Liver (tissue), 9 donors: ENCODE measurements around the gene L3HYPDH. TPM values are rescaled to one million over a fixed set of nuclear protein-coding genes. Genes with fewer than 3 reads are reported as not detected.

ENCODE experiments used
- DNase-seq: peaks from one replicate; pipeline ENCODE4 v3.0.0-alpha.2; 2017; ENCODE audit warnings: low spot score
- H3K27ac ChIP-seq, 2 donors: one replicate each; pipeline ENCODE4 v1.7.0; 2013; ENCODE audit warnings: inconsistent platforms in 2 of 2, low read length in 2 of 2, control low read depth in 1 of 2, low read depth in 1 of 2, mild to moderate bottlenecking in 1 of 2
- H3K27me3 ChIP-seq, 4 donors: one replicate each; pipeline versions ENCODE4 v1.6.1 to v1.7.0; 2013; ENCODE audit warnings: low read length in 3 of 4, inconsistent platforms in 1 of 4, mild to moderate bottlenecking in 1 of 4, moderate library complexity in 1 of 4; ENCODE audit not compliant: control insufficient read depth in 4 of 4, insufficient read depth in 4 of 4
- H3K36me3 ChIP-seq, 4 donors: one replicate each; pipeline versions ENCODE4 v1.6.1 to v1.7.0; 2013; ENCODE audit warnings: low read length in 3 of 4, mild to moderate bottlenecking in 3 of 4, low read depth in 1 of 4, moderate library complexity in 1 of 4; ENCODE audit not compliant: control insufficient read depth in 4 of 4, insufficient read depth in 3 of 4
- H3K4me1 ChIP-seq, 4 donors: one replicate each; pipeline versions ENCODE4 v1.6.1 to v1.7.0; 2013; ENCODE audit warnings: low read length in 3 of 4, mild to moderate bottlenecking in 3 of 4, moderate library complexity in 1 of 4; ENCODE audit not compliant: control insufficient read depth in 4 of 4, insufficient read depth in 4 of 4
- H3K4me3 ChIP-seq, 3 donors: one replicate each; pipeline versions ENCODE4 v1.6.1 to v1.7.0; 2013; ENCODE audit warnings: low read length in 3 of 3, control low read depth in 1 of 3, low read depth in 1 of 3, mild to moderate bottlenecking in 1 of 3
- H3K9ac ChIP-seq, 2 donors: one replicate each; pipeline ENCODE4 v1.7.0; 2013; ENCODE audit warnings: low read length in 2 of 2, mild to moderate bottlenecking in 2 of 2, moderate library complexity in 2 of 2, control low read depth in 1 of 2, low read depth in 1 of 2
- H3K9me3 ChIP-seq, 4 donors: one replicate each; pipeline versions ENCODE4 v1.6.1 to v1.7.0; 2013; ENCODE audit warnings: low read length in 3 of 4; ENCODE audit not compliant: control insufficient read depth in 4 of 4
- EGR1 ChIP-seq, 2 donors: IDR thresholded peaks; 2 replicates each; pipeline ENCODE4 v1.6.1; 2016 to 2018; ENCODE audit warnings: antibody characterized with exemption in 2 of 2, low read depth in 2 of 2
- FOXA1 ChIP-seq: IDR thresholded peaks from 2 replicates; pipeline ENCODE4 v1.6.1; 2016; ENCODE audit warnings: antibody characterized with exemption
- FOXA2 ChIP-seq: IDR thresholded peaks from 2 replicates; pipeline ENCODE4 v1.6.1; 2016; ENCODE audit warnings: antibody characterized with exemption
- GABPA ChIP-seq, 2 donors: IDR thresholded peaks in 1 of 2; conservative IDR thresholded peaks in 1 of 2; 2 replicates each; pipeline ENCODE4 v1.6.1; 2016; ENCODE audit warnings: antibody characterized with exemption in 2 of 2, mild to moderate bottlenecking in 1 of 2, moderate library complexity in 1 of 2
- HNF4A ChIP-seq, 2 donors: conservative IDR thresholded peaks; 2 replicates each; pipeline ENCODE4 v1.6.1; 2016; ENCODE audit warnings: antibody characterized with exemption in 2 of 2, mild to moderate bottlenecking in 2 of 2
- JUND ChIP-seq, 2 donors: IDR thresholded peaks; 2 replicates each; pipeline ENCODE4 v1.6.1; 2016; ENCODE audit warnings: antibody characterized with exemption in 2 of 2
- NR2F2 ChIP-seq: IDR thresholded peaks from 2 replicates; pipeline ENCODE4 v1.6.1; 2016; ENCODE audit warnings: antibody characterized with exemption
- RAD21 ChIP-seq, 2 donors: IDR thresholded peaks; 2 replicates each; pipeline ENCODE4 v1.6.1; 2016; ENCODE audit warnings: antibody characterized with exemption in 2 of 2, mild to moderate bottlenecking in 2 of 2
- RXRA ChIP-seq, 2 donors: IDR thresholded peaks; 2 replicates each; pipeline ENCODE4 v1.6.1; 2017 to 2018; ENCODE audit warnings: antibody characterized with exemption in 2 of 2, mild to moderate bottlenecking in 1 of 2
- SP1 ChIP-seq: IDR thresholded peaks from 2 replicates; pipeline ENCODE4 v1.6.1; 2018; ENCODE audit warnings: antibody characterized with exemption, mild to moderate bottlenecking
- TAF1 ChIP-seq: conservative IDR thresholded peaks from 2 replicates; pipeline ENCODE4 v1.6.1; 2016; ENCODE audit warnings: antibody characterized with exemption, mild to moderate bottlenecking
- YY1 ChIP-seq: IDR thresholded peaks from 2 replicates; pipeline ENCODE4 v1.6.1; 2016; ENCODE audit warnings: antibody characterized with exemption, mild to moderate bottlenecking
- WGBS: extraction: QIAGEN DNeasy Blood & Tissue Kit; methylation state at CpG from one replicate; pipeline ENCODE4 v1.1.7; 2013; 5-methylcytosine and 5-hydroxymethylcytosine counted together
- polyA plus RNA-seq, 2 donors: library from polyadenylated mRNA; stranded (reverse) in 1 of 2; unstranded in 1 of 2; fragments of 200-250 nt in 1 of 2; fragments of >200 nt in 1 of 2; fragmentation: Nextera tagmentation in 1 of 2; extraction: Ambion mirVana in 1 of 2; gene quantifications; one replicate each; pipeline versions ENCODE4 v1.2.1 to v1.2.3, GENCODE V29; 2013 to 2015
- total RNA-seq, 2 donors: library from RNA; depleted of rRNA; stranded (reverse); fragments of >200 nt; gene quantifications; one replicate each; pipeline ENCODE4 v1.2.3, GENCODE V29; 2014
- TF ChIP-seq, protein P1 (sequence below): IDR thresholded peaks from 2 replicates; pipeline ENCODE4 v1.6.1; 2016; ENCODE audit warnings: antibody characterized with exemption
- TF ChIP-seq, protein P2 (sequence below): IDR thresholded peaks from 2 replicates; pipeline ENCODE4 v1.6.1; 2016; ENCODE audit warnings: antibody characterized with exemption, mild to moderate bottlenecking
- TF ChIP-seq, protein P3 (sequence below): IDR thresholded peaks from 2 replicates; pipeline ENCODE4 v1.6.1; 2016; ENCODE audit warnings: antibody characterized with exemption
- TF ChIP-seq, protein P4 (sequence below): IDR thresholded peaks from 2 replicates; pipeline ENCODE4 v1.6.1; 2016; ENCODE audit warnings: antibody characterized with exemption
- TF ChIP-seq, protein P5 (sequence below): fragments of 150-350 bp; IDR thresholded peaks from 2 replicates; pipeline ENCODE4 v1.5.1; 2017; ENCODE audit warnings: improper control_type of control experiment, low read depth, low read length; ENCODE audit not compliant: missing input control
- donor health status: healthy.
- donor health status: healthy.
- donor health status: healthy.
- donor health status: healthy.
- donor health status: healthy.

Gene L3HYPDH
- total and polyA plus RNA-seq, 4 donors = 9.3 to 36.3 (median 28.2) TPM

DNA sequence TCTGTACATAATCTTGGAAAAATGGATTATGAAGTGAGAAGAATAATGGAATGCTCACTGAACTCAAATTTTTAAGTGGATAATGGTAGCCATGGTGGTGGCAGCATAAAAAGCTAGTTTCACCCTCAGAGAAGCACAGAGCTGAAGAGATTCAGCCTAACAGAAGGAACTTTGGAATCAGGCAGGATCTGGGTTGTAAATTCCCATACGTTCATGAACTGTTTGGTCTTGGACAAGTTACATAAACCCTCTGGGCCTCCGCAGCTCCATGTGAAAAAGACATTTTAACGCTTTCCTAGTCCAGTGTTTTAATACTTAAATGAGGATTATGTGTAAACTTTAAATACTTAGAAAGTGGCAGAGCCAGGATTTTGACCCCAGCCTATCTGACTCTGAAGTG is 26.8 kb upstream of the L3HYPDH start:
- H3K36me3 ChIP-seq = no peaks in the 10 kb centered on the region
- no peaks in the 10 kb centered on the region for H3K9me3 ChIP-seq
- no peak overlapping the region for H3K27ac ChIP-seq
- TF ChIP-seq, protein P1, sequence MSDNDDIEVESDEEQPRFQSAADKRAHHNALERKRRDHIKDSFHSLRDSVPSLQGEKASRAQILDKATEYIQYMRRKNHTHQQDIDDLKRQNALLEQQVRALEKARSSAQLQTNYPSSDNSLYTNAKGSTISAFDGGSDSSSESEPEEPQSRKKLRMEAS = no peak
- TF ChIP-seq HNF4A (conservative IDR thresholded peaks at IDR 0.05) (no peak), GABPA (IDR thresholded peaks at IDR 0.05 in 1 of 2, conservative IDR thresholded peaks at IDR 0.05 in 1 of 2) (no peak), FOXA1 (no peak), NR2F2 (no peak), JUND (IDR thresholded peaks at IDR 0.05) (no peak), RAD21 (IDR thresholded peaks at IDR 0.05) (no peak), TAF1 (no peak), YY1 (no peak)
- TF ChIP-seq, protein P2, sequence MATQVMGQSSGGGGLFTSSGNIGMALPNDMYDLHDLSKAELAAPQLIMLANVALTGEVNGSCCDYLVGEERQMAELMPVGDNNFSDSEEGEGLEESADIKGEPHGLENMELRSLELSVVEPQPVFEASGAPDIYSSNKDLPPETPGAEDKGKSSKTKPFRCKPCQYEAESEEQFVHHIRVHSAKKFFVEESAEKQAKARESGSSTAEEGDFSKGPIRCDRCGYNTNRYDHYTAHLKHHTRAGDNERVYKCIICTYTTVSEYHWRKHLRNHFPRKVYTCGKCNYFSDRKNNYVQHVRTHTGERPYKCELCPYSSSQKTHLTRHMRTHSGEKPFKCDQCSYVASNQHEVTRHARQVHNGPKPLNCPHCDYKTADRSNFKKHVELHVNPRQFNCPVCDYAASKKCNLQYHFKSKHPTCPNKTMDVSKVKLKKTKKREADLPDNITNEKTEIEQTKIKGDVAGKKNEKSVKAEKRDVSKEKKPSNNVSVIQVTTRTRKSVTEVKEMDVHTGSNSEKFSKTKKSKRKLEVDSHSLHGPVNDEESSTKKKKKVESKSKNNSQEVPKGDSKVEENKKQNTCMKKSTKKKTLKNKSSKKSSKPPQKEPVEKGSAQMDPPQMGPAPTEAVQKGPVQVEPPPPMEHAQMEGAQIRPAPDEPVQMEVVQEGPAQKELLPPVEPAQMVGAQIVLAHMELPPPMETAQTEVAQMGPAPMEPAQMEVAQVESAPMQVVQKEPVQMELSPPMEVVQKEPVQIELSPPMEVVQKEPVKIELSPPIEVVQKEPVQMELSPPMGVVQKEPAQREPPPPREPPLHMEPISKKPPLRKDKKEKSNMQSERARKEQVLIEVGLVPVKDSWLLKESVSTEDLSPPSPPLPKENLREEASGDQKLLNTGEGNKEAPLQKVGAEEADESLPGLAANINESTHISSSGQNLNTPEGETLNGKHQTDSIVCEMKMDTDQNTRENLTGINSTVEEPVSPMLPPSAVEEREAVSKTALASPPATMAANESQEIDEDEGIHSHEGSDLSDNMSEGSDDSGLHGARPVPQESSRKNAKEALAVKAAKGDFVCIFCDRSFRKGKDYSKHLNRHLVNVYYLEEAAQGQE = no peak
- TF ChIP-seq, protein P3, sequence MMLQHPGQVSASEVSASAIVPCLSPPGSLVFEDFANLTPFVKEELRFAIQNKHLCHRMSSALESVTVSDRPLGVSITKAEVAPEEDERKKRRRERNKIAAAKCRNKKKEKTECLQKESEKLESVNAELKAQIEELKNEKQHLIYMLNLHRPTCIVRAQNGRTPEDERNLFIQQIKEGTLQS = no peak
- TF ChIP-seq, protein P4, sequence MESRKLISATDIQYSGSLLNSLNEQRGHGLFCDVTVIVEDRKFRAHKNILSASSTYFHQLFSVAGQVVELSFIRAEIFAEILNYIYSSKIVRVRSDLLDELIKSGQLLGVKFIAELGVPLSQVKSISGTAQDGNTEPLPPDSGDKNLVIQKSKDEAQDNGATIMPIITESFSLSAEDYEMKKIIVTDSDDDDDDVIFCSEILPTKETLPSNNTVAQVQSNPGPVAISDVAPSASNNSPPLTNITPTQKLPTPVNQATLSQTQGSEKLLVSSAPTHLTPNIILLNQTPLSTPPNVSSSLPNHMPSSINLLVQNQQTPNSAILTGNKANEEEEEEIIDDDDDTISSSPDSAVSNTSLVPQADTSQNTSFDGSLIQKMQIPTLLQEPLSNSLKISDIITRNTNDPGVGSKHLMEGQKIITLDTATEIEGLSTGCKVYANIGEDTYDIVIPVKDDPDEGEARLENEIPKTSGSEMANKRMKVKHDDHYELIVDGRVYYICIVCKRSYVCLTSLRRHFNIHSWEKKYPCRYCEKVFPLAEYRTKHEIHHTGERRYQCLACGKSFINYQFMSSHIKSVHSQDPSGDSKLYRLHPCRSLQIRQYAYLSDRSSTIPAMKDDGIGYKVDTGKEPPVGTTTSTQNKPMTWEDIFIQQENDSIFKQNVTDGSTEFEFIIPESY = no peak
- no peak overlapping the region for H3K4me3 ChIP-seq
- no peaks in the 10 kb centered on the region for H3K4me1 ChIP-seq
- H3K9ac ChIP-seq = no peak overlapping the region
- no peak for DNase-seq
- WGBS = 41% methylated on average over 3 of the region's 3 CpGs
- no peaks in the 10 kb centered on the region for H3K27me3 ChIP-seq

DNA sequence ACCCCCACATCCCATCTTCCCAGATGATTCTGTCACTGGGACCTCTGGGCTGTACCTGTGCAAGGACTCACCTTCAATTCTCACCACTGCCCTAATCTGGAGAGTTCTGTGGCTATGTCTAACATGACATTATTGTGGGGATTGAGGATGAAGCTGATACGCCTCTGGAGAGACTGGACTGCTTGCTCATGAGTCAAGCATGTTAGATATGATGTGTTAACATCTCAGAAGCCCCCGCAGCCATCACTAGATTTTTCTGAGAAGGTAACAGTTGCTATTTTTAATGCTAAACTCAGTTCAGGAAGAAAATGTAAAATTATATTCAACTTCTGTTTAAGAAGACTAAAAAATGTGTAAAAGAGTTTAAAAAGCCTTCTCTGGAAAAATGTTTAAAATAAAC is 25.8 kb upstream of the L3HYPDH start:
- Histone ChIP-seq H3K27ac (no peak overlapping the region), H3K9ac (no peak overlapping the region), H3K9me3 (no peaks in the 10 kb centered on the region), H3K4me3 (no peak overlapping the region), H3K36me3 (peaks cover 0 to 1% (median 0%) of the 10 kb centered on the region in 4 donors), H3K4me1 (no peaks in the 10 kb centered on the region), H3K27me3 (no peaks in the 10 kb centered on the region)
- 88% methylated on average over 2 of the region's 2 CpGs for WGBS
- DNase-seq = no peak
- no peak for TF ChIP-seq HNF4A (conservative IDR thresholded peaks at IDR 0.05)
- no peak for TF ChIP-seq SP1
- TF ChIP-seq, protein P4 = no peak
- TF ChIP-seq, protein P5, sequence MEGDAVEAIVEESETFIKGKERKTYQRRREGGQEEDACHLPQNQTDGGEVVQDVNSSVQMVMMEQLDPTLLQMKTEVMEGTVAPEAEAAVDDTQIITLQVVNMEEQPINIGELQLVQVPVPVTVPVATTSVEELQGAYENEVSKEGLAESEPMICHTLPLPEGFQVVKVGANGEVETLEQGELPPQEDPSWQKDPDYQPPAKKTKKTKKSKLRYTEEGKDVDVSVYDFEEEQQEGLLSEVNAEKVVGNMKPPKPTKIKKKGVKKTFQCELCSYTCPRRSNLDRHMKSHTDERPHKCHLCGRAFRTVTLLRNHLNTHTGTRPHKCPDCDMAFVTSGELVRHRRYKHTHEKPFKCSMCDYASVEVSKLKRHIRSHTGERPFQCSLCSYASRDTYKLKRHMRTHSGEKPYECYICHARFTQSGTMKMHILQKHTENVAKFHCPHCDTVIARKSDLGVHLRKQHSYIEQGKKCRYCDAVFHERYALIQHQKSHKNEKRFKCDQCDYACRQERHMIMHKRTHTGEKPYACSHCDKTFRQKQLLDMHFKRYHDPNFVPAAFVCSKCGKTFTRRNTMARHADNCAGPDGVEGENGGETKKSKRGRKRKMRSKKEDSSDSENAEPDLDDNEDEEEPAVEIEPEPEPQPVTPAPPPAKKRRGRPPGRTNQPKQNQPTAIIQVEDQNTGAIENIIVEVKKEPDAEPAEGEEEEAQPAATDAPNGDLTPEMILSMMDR = no peak
- no peak for TF ChIP-seq RAD21 (IDR thresholded peaks at IDR 0.05)
- TF ChIP-seq, protein P1 = no peak
- no peak for TF ChIP-seq NR2F2
- no peak for TF ChIP-seq GABPA (IDR thresholded peaks at IDR 0.05 in 1 of 2, conservative IDR thresholded peaks at IDR 0.05 in 1 of 2)
- TF ChIP-seq EGR1 (IDR thresholded peaks at IDR 0.05; ENCODE audit: low read depth in 2 of 2) = no peak
- no peak for TF ChIP-seq FOXA1
- TF ChIP-seq, protein P3 = no peak
- no peak for TF ChIP-seq RXRA (IDR thresholded peaks at IDR 0.05)
- TF ChIP-seq YY1 = no peak
- no peak for TF ChIP-seq FOXA2
- no peak for TF ChIP-seq JUND (IDR thresholded peaks at IDR 0.05)
